MM.1S (cell line): ENCODE measurements around the gene CLEC4M.

Experiments used
- DNase-seq: peaks from one replicate; pipeline ENCODE4 v3.0.0-alpha.2; 2015
- H2AFZ ChIP-seq: fragments of 300-600 bp; sonication (generic); 2 replicates; pipeline ENCODE4 v1.6.0; 2016; ENCODE audit warnings: antibody characterized with exemption, low read length
- H3F3A ChIP-seq: fragments of 300-600 bp; sonication (generic); 2 replicates; pipeline ENCODE4 v1.6.1; 2016; ENCODE audit warnings: mild to moderate bottlenecking, antibody characterized with exemption, low read length, moderate library complexity, mixed read lengths; ENCODE audit not compliant: insufficient read depth
- H3K27ac ChIP-seq: fragments of 300-600 bp; sonication (generic); 2 replicates; pipeline ENCODE4 v1.5.1; 2016; ENCODE audit warnings: mild to moderate bottlenecking, low read length
- H3K27me3 ChIP-seq: fragments of 300-600 bp; sonication (generic); replicated peaks from 2 replicates; pipeline ENCODE4 v1.6.0; 2016; ENCODE audit warnings: low read length; ENCODE audit not compliant: insufficient read depth
- H3K36me3 ChIP-seq: fragments of 300-600 bp; sonication (generic); replicated peaks from 2 replicates; pipeline ENCODE4 v1.6.1; 2016; ENCODE audit warnings: mild to moderate bottlenecking, low read length, mixed read lengths; ENCODE audit not compliant: insufficient read depth
- H3K4me1 ChIP-seq: fragments of 300-600 bp; sonication (generic); 2 replicates; pipeline ENCODE4 v1.6.1; 2016; ENCODE audit warnings: low read length, mixed read lengths
- H3K4me2 ChIP-seq: fragments of 300-600 bp; sonication (generic); 2 replicates; pipeline ENCODE4 v1.6.0; 2016; ENCODE audit warnings: low read depth, low read length
- H3K4me3 ChIP-seq: fragments of 300-600 bp; sonication (generic); 2 replicates; pipeline ENCODE4 v1.5.1; 2016; ENCODE audit warnings: low read length, mixed read lengths
- H3K79me2 ChIP-seq: fragments of 300-600 bp; sonication (generic); 2 replicates; pipeline ENCODE4 v1.6.1; 2016; ENCODE audit warnings: mixed run types, low read length, mixed read lengths
- H3K9ac ChIP-seq: fragments of 300-600 bp; sonication (generic); 2 replicates; pipeline ENCODE4 v1.6.1; 2016; ENCODE audit warnings: low read length, mixed read lengths
- H3K9me2 ChIP-seq: fragments of 300-600 bp; sonication (generic); replicated peaks from 2 replicates; pipeline ENCODE4 v1.6.1; 2016; ENCODE audit warnings: mild to moderate bottlenecking, low read length, mixed read lengths; ENCODE audit not compliant: insufficient read depth
- H3K9me3 ChIP-seq: fragments of 300-600 bp; sonication (generic); replicated peaks from 2 replicates; pipeline ENCODE4 v1.6.1; 2016; ENCODE audit warnings: mild to moderate bottlenecking, low read length, mixed read lengths; ENCODE audit not compliant: insufficient read depth
- H4K20me1 ChIP-seq: fragments of 300-600 bp; sonication (generic); 2 replicates; pipeline ENCODE4 v1.6.1; 2016; ENCODE audit warnings: mild to moderate bottlenecking, low read length, moderate library complexity, mixed read lengths; ENCODE audit not compliant: insufficient read depth
- EZH2 ChIP-seq: fragments of 300-600 bp; sonication (generic); optimal IDR thresholded peaks from 2 replicates; pipeline ENCODE3; 2017; ENCODE audit warnings: low read depth, mild to moderate bottlenecking, antibody characterized with exemption, low read length, mixed read lengths
- EZH2phosphoT487 ChIP-seq: fragments of 300-600 bp; sonication (generic); IDR thresholded peaks from 2 replicates; pipeline ENCODE4 v1.6.1; 2018; ENCODE audit warnings: antibody characterized with exemption, low read length
- TF ChIP-seq, protein P1 (sequence below): fragments of 300-600 bp; sonication (generic); IDR thresholded peaks from 2 replicates; pipeline ENCODE4 v1.5.1; 2016; ENCODE audit warnings: antibody characterized with exemption, low read length, mixed read lengths

CLEC4M gene

DNA sequence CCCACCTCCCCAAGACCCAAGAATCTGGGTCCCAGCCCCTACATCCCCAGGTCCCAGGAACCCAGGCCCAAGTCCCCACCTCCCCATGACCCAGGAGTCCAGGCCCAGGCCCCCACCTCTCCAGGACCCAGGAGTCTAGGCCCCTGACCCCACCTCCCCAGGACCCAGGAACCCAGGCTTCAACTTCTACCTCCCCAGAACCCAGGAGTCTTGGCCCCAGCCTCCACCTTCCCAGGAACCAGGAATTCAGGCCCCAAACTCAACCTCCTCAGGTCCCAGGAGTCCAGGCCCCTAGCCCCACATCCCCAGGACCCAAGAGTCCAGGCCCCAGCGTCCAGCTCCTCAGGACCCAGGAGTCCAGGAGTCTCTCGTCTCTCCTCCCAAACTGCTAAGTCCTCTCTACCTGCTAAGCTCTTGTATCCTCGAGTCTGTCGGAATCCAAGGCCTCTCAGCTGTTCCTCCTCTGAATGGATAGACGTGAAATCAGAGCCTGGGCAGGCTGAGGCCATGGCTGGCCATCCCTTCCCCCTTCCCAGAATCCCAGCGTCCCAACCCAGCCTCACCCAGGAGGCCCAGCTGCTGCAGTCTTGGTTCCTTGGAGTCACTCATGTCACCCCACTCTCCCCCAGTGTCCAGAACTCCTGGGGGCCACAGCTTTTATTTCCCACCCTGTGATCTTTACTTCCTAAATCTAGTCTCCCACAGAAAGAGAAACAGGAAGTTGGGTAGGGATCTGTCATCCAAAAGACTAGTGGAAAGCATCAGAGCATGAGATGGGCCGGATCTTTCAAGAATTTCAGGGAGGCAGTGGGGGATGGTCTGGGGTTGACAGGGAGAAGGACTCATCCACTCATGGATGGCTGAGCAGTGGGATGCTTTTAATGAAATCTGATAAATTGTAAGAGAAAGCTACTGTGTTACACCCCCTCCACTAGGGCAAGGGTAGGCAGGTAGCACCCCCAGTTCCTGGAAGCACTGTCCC lies 15.8 kb upstream of the CLEC4M start, which contains the start of gene CD209:
Gene CD209, minus strand, starts transcription at position 632 of the 982 bp plus-strand sequence. Its CDS starts 23 bp downstream, at position 609.
- Histone ChIP-seq H3K36me3 (no peaks in the 10 kb centered on the region), H2AFZ (no peak within 1 kb of the TSS), H3K9me2 (no peaks in the 10 kb centered on the region), H3K4me3 (no peak within 1 kb of the TSS), H4K20me1 (no peaks in the 10 kb centered on the region), H3K9me3 (no peaks in the 10 kb centered on the region), H3K4me1 (no peaks in the 10 kb centered on the region), H3K4me2 (no peak within 1 kb of the TSS), H3K9ac (no peak within 1 kb of the TSS), H3K27me3 (peaks cover 66% of the 10 kb centered on the region), H3K79me2 (no peaks in the 10 kb centered on the region), H3F3A (no peaks in the 10 kb centered on the region), H3K27ac (no peak within 1 kb of the TSS)
- TF ChIP-seq EZH2, result no peak
- TF ChIP-seq EZH2phosphoT487, result no peak
- TF ChIP-seq, protein P1, sequence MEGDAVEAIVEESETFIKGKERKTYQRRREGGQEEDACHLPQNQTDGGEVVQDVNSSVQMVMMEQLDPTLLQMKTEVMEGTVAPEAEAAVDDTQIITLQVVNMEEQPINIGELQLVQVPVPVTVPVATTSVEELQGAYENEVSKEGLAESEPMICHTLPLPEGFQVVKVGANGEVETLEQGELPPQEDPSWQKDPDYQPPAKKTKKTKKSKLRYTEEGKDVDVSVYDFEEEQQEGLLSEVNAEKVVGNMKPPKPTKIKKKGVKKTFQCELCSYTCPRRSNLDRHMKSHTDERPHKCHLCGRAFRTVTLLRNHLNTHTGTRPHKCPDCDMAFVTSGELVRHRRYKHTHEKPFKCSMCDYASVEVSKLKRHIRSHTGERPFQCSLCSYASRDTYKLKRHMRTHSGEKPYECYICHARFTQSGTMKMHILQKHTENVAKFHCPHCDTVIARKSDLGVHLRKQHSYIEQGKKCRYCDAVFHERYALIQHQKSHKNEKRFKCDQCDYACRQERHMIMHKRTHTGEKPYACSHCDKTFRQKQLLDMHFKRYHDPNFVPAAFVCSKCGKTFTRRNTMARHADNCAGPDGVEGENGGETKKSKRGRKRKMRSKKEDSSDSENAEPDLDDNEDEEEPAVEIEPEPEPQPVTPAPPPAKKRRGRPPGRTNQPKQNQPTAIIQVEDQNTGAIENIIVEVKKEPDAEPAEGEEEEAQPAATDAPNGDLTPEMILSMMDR, result no peak
- no peak for DNase-seq

DNA sequence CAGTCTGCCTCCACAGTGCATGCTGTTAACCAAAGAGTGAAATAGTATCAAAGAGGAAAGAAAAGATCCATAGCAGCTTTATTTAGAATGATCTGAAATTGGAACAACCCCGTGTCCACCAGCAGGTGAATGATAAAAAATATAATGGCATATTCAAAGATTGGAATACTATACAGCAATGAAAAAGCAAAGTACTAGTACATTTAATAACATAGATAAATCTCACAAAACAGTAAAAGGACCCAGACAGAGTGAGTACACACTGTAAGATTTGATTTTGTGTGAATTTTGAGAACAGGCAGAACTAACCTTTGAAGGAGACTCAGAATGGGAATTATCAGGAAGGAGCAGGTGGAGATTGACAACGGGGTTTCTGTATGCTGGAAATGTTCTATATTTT lies 14.9 kb upstream of the CLEC4M start:
- no peak for DNase-seq
- H3K27ac ChIP-seq, result no peak overlapping the region
- TF ChIP-seq, protein P1, result no peak
- no peak for TF ChIP-seq EZH2phosphoT487
- TF ChIP-seq EZH2, result no peak
- no peaks in the 10 kb centered on the region for H4K20me1 ChIP-seq
- H3K9me2 ChIP-seq, result no peaks in the 10 kb centered on the region
- H3K9ac ChIP-seq, result no peak overlapping the region
- no peak overlapping the region for H3K4me2 ChIP-seq
- no peak overlapping the region for H2AFZ ChIP-seq
- H3K36me3 ChIP-seq, result no peaks in the 10 kb centered on the region
- H3K9me3 ChIP-seq, result no peaks in the 10 kb centered on the region
- no peaks in the 10 kb centered on the region for H3K79me2 ChIP-seq
- no peak overlapping the region for H3K4me3 ChIP-seq
- peaks cover 66% of the 10 kb centered on the region for H3K27me3 ChIP-seq
- no peaks in the 10 kb centered on the region for H3F3A ChIP-seq
- H3K4me1 ChIP-seq, result no peaks in the 10 kb centered on the region

DNA sequence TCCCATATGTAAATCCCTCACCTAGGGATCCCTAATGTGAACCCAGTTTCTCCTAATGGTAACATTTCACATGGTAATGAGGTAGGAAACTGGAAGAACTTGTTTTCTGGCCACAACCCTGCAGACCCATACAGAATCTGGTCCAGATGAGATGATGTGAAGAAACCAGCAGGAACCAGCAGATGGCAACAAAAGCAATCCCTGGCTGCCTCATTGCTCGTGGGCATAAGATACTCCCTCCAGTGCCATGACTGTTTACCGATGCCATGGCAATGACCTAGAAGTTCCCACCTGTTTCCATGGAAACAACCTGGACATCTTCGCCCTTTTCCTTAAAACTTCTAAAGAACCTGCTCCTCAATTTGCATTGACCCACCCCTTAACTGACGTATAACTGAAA lies 14.3 kb upstream of the CLEC4M start:
- Histone ChIP-seq H3K4me2 (no peak overlapping the region), H3F3A (no peaks in the 10 kb centered on the region), H3K27me3 (peaks cover 64% of the 10 kb centered on the region), H3K4me3 (no peak overlapping the region), H3K9me3 (no peaks in the 10 kb centered on the region), H4K20me1 (no peaks in the 10 kb centered on the region), H3K9me2 (no peaks in the 10 kb centered on the region), H3K79me2 (no peaks in the 10 kb centered on the region), H3K36me3 (no peaks in the 10 kb centered on the region), H2AFZ (no peak overlapping the region), H3K9ac (no peak overlapping the region), H3K4me1 (no peaks in the 10 kb centered on the region), H3K27ac (no peak overlapping the region)
- DNase-seq, result no peak
- TF ChIP-seq EZH2phosphoT487, result no peak
- TF ChIP-seq, protein P1, result peak; percentile 24
- TF ChIP-seq EZH2, result no peak
